Measurements from ENCODE around the gene STAG1.
"Not testable (repeated sequence)": the region's sequence is repeated elsewhere in the genome, so short reads cannot be mapped to it uniquely, and the experiment has no call there.

STAG1 gene

DNA sequence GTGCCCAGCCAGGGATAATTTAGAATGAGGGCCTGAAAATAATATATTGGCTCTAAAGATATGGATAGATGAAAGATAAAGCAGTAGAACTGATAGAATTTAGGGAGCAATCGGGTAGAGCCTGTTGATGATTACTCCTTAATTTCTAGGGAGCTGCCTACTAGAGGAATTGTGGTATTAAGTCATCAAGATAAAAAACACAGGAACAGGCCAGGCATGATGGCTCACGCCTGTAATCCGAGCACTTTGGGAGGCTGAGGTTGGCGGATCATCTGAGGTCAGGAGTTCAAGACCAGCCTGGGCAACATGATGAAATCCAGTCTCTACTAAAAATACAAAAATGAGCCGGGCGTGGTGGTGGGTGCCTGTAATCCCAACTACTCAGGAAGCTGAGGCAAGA, 371.6 kb downstream of the STAG1 start:
- no peak for DNase-seq

GRCh38 chr3:136378011-136378410, 374.2 kb downstream of the STAG1 start:
- DNase-seq = no peak

- DNase-seq = no peak
Observed at GRCh38 chr3:136377508-136377907, 374.7 kb downstream of the STAG1 start.

GRCh38 chr3:136375800-136376199, 376.4 kb downstream of the STAG1 start:
- not testable (repeated sequence) for DNase-seq

DNA sequence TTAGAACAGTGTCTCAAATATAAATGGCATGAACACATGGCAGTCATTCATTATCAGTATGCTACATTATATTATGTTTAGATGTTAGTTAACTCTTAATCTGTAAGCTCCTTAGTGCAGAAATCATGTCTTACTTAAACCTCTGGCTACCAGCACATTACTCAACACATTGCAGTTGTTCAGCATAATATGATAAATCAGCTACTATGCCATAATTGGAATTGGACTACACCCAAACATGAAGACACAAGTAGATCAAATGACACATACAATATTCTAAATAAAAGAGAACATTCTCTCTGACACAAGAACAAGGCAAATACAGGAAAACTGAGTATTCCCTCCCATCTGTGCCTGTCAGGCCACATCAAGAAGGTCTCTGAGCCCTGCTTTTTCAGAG, 385.9 kb downstream of the STAG1 start:
- DNase-seq = peak; percentile 15

- DNase-seq = no peak
Observed at GRCh38 chr3:136353461-136353860, 398.7 kb downstream of the STAG1 start.

DNA sequence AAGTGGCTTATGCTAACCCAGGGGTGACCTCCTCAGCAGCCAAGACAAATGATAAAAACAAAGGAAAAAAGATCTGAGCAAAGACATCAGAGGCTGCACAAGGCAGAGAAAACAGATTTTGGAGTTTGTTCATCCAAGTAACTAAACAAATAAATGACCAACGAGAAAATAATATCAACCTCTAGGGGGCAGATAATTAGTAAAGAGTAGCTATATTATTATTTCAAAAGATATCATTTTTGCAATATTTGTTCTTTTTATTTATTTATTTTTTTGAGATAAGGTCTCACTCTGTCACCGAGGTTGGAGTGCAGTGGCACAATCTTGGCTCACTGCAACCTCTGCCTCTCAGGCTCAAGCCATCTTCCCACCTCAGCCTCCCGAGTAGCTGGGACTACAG, 400.3 kb downstream of the STAG1 start:
- no peak for DNase-seq

DNA sequence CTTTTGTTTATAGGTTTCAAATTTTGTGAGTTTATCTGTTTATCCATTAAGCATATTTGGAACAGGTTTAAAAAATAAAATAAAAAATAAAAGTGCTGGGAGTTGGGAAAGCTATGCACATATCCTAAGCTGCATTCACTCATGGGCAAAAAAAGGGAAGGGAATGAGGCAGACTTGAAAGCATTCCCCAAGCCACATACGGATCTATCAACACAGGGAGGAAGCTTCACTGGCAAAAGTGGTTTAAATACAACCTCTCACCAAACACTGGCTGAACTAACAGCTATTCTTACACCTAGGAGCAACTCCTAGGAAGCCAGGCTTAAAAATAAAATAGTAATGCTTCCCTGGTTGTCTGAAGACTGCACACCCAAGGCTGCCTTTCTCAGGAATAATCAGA, 400.8 kb downstream of the STAG1 start:
- DNase-seq = no peak

- no peak for DNase-seq
Observed at GRCh38 chr3:136350557-136350956, 401.6 kb downstream of the STAG1 start.

GRCh38 chr3:136350132-136350531, 402.0 kb downstream of the STAG1 start:
- DNase-seq = no peak

DNA sequence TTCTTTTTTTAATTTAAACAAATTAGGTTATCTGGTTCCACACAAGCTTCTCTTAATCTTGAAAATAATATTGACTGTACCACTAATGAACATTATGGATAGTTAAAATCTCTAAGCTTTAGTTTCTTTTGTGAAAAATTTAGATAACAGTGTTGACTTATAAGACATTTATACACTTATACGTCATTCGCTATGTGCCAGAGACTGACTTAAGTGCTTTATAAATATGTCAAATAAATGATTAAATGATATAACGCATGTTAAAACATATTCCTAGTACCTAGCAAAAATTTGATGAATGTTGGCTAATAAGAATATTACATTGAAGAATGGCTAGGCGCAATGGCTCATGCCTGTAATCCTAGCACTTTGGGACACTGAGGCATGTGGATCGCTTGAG, 405.7 kb downstream of the STAG1 start:
- DNase-seq = no peak

DNA sequence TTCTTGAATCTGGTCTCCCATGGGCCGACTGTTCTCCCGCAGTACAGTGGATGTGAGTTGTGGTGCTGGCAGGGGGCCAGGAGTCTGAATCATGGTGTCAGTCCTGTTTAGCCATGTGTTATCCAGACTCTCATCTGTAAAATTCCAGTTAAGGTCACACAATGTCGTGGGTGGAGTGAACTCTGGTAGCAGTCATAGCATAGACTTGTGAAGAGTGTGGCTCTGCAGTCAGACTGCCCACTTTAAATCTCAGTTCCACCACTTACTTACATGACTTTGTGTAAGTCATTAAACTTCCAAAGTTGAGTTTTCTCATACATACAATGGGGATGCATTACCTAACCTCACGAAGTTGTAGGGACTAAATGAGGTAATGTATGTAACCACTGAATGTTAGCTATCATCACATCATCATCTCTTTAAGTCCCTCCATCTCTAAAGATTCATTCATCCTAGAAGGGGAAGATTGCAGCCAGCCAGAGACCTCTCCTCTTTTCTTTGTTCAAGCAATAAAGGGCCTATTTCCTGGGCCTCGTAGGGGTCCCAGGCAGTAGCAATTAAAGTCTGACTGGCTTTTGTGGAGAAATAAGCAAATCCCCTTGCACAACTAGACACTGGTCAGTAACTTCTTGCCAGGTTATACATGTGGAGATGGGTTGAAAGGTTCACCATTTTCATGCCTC, 408.2 kb downstream of the STAG1 start:
- no peak for DNase-seq

- DNase-seq = no peak
Observed at GRCh38 chr3:136343446-136343845, 408.7 kb downstream of the STAG1 start.

GRCh38 chr3:136336329-136337100, 415.7 kb downstream of the STAG1 start:
- no peak for DNase-seq

GRCh38 chr3:136334726-136335125, 417.5 kb downstream of the STAG1 start:
- DNase-seq = not testable (repeated sequence)

- no peak for DNase-seq
Observed at GRCh38 chr3:136334209-136334608, 418.0 kb downstream of the STAG1 start.

DNA sequence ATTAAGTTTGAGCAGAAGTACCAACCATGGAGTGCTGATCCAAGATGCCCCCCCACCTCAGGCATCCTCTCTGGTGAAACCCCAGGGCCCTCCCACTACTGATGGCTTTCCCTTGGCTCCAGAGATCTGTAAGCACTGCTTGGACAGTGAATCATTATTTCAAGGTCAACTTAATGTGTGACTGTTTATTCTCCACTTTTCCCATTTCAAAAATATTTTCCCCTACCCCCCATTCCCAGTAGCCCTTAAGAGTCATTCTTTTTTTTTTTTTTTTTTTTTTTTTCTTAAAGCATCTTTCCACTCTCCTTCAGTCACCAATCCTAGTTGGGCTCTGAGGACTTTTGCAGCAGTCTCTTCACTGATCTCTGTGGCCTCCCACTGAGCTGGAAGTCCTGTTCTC, 419.4 kb downstream of the STAG1 start:
- no peak for DNase-seq

DNA sequence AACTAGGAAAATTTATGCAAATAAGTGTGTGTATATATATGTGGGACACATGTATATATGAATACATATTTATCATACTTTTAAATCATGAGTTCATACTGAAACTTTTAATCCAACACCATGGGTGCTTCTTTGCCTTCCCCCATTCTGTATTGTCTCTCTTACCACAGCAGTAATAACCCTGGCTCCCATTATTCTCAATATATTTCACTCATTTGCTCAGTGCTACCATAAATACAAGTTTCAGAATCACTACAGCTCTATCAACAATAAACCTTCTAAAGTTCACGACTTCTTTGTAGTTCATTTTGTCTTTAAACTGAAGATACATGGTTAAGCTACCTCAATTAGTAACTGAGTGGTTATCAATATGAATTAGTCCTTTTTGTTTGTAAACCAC, 419.9 kb downstream of the STAG1 start:
- DNase-seq = no peak

GRCh38 chr3:136330900-136331299, 421.3 kb downstream of the STAG1 start:
- DNase-seq = no peak

GRCh38 chr3:136329593-136329992, 422.6 kb downstream of the STAG1 start:
- no peak for DNase-seq

- DNase-seq = no peak
Observed at GRCh38 chr3:136327671-136328070, 424.5 kb downstream of the STAG1 start.

DNA sequence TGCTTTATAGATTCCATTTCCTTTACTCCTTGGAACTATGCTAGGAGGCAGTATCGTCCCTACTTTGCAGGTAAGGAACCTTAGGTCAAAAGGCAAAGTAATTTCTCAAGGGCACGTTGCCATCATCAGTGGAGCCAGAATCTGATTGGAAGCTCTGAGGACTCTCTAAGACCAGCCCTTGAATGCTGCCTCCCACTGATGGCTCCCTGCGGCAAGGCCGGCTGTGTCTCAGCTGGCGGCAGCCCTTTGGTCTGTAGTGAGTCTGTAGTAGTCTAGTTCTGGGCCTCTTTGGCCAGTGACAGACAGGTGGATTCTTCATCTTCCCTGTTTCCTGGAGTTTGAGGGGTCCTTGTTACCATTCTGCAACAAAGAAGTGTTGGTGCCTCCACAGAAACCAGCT, 425.9 kb downstream of the STAG1 start:
- no peak for DNase-seq

GRCh38 chr3:136311968-136312367, 440.2 kb downstream of the STAG1 start:
- no peak for DNase-seq

- DNase-seq = no peak
Observed at GRCh38 chr3:136311261-136311660, 440.9 kb downstream of the STAG1 start.

GRCh38 chr3:136305879-136306278, 446.3 kb downstream of the STAG1 start:
- DNase-seq = no peak

All from NCI-H446 treated with DMSO at 0.1 percent for 48 hours (cell line).